ENCODE measurements around the gene TRPC3.

GRCh38 chr4:121936101-121936500 lies 15.8 kb downstream of the TRPC3 start:
- TF ChIP-seq CTCF (IDR thresholded peaks at IDR 0.05) (no peak), POLR2A (IDR thresholded peaks at IDR 0.05) (no peak)

All from uterus (tissue), 2 donors.